HepG2 (cell line): Measurements from ENCODE around the gene CYP21A2. TPM values are rescaled to one million over a fixed set of nuclear protein-coding genes. Genes with fewer than 3 reads are reported as not detected.

Experiments
- ATF6 ChIP-seq: sonication (generic); formaldehyde crosslinking; conservative IDR thresholded peaks from 2 replicates; pipeline ENCODE4 v1.4.0; 2020; ENCODE audit warnings: missing genetic modification reagents
- GLI4 ChIP-seq: sonication (generic); formaldehyde crosslinking; IDR thresholded peaks from 2 replicates; pipeline ENCODE4 v1.5.1; 2020; ENCODE audit warnings: missing genetic modification reagents, mild to moderate bottlenecking, moderate library complexity, borderline replicate concordance
- MEF2D ChIP-seq: sonication (generic); formaldehyde crosslinking; IDR thresholded peaks from 2 replicates; pipeline ENCODE4 v1.5.1; 2020; ENCODE audit warnings: mild to moderate bottlenecking, missing genetic modification reagents
- RAD21 ChIP-seq: fragments of 450-650 bp; formaldehyde crosslinking; IDR thresholded peaks from 2 replicates; pipeline ENCODE4 v1.5.0; 2020; ENCODE audit warnings: mild to moderate bottlenecking
- RARA ChIP-seq: IDR thresholded peaks from 2 replicates; pipeline ENCODE4 v1.6.1; 2016; ENCODE audit warnings: missing genetic modification reagents, missing compliant biosample characterization
- RNF2 ChIP-seq: fragments of 450-650 bp; conservative IDR thresholded peaks from 2 replicates; pipeline ENCODE4 v1.6.1; 2016; ENCODE audit warnings: low read depth
- SIX1 ChIP-seq: sonication (generic); formaldehyde crosslinking; IDR thresholded peaks from 2 replicates; pipeline ENCODE4 v1.4.0; 2020; ENCODE audit warnings: missing genetic modification reagents, borderline replicate concordance
- YEATS2 ChIP-seq: sonication (generic); formaldehyde crosslinking; IDR thresholded peaks from 2 replicates; pipeline ENCODE4 v1.4.0; 2020; ENCODE audit warnings: missing genetic modification reagents, borderline replicate concordance
- ZBTB42 ChIP-seq: sonication (generic); formaldehyde crosslinking; IDR thresholded peaks from 2 replicates; pipeline ENCODE4 v1.5.0; 2020; ENCODE audit warnings: mild to moderate bottlenecking, missing genetic modification reagents
- ZNF224 ChIP-seq: sonication (generic); formaldehyde crosslinking; IDR thresholded peaks from 2 replicates; pipeline ENCODE4 v1.5.0; 2020; ENCODE audit warnings: mild to moderate bottlenecking, missing genetic modification reagents
- ZNF280B ChIP-seq: sonication (generic); formaldehyde crosslinking; IDR thresholded peaks from 2 replicates; pipeline ENCODE4 v1.5.0; 2020; ENCODE audit warnings: missing genetic modification reagents, mild to moderate bottlenecking, borderline replicate concordance
- ZNF331 ChIP-seq: sonication (generic); formaldehyde crosslinking; IDR thresholded peaks from 2 replicates; pipeline ENCODE4 v1.4.0; 2020; ENCODE audit warnings: missing genetic modification reagents
- ZNF432 ChIP-seq: sonication (generic); formaldehyde crosslinking; IDR thresholded peaks from 2 replicates; pipeline ENCODE4 v1.5.0; 2020; ENCODE audit warnings: missing genetic modification reagents, mild to moderate bottlenecking, borderline replicate concordance
- ZNF572 ChIP-seq: sonication (generic); formaldehyde crosslinking; IDR thresholded peaks from 2 replicates; pipeline ENCODE4 v1.5.1; 2020; ENCODE audit warnings: mild to moderate bottlenecking, missing genetic modification reagents
- ZNF577 ChIP-seq: sonication (generic); formaldehyde crosslinking; IDR thresholded peaks from 2 replicates; pipeline ENCODE4 v1.4.0; 2020; ENCODE audit warnings: mild to moderate bottlenecking, low read depth, missing genetic modification reagents, borderline replicate concordance
- ZNF749 ChIP-seq: sonication (generic); formaldehyde crosslinking; IDR thresholded peaks from 2 replicates; pipeline ENCODE4 v1.8.0; 2022; ENCODE audit warnings: mild to moderate bottlenecking, missing genetic modification reagents, moderate library complexity, borderline replicate concordance
- ZSCAN20 ChIP-seq: sonication (generic); formaldehyde crosslinking; IDR thresholded peaks from 2 replicates; pipeline ENCODE4 v1.4.0; 2020; ENCODE audit warnings: missing genetic modification reagents, mild to moderate bottlenecking, borderline replicate concordance
- polyA plus RNA-seq, 8 experiments: library from polyadenylated mRNA; depleted of rRNA in 3 of 8; stranded (reverse) in 7 of 8; unstranded in 1 of 8; fragments of >200 nt; fragmentation: Illumina TruSeq in 4 of 8; extraction: Trizol in 4 of 8; gene quantifications; 2 replicates each; pipeline versions ENCODE4 v1.2.1 to v1.2.3, GENCODE V29; 2011 to 2016; ENCODE audit warnings: low read depth in 4 of 8, missing spikeins in 1 of 8, mixed read lengths in 1 of 8; ENCODE audit not compliant: insufficient read depth in 1 of 8
- total RNA-seq, 5 experiments: library from RNA; depleted of rRNA; stranded (reverse); fragments of >200 nt; fragmentation: Illumina TruSeq; extraction: Trizol; gene quantifications; 2 replicates each; pipeline ENCODE4 v1.2.3, GENCODE V29; 2016; ENCODE audit warnings: low read depth in 1 of 5
- TF ChIP-seq, protein P1 (sequence below): sonication (generic); formaldehyde crosslinking; IDR thresholded peaks from 2 replicates; pipeline ENCODE4 v1.4.0; 2020; ENCODE audit warnings: missing genetic modification reagents
- TF ChIP-seq, protein P2 (sequence below): IDR thresholded peaks from 2 replicates; pipeline ENCODE4 v1.4.0; 2020; ENCODE audit warnings: mild to moderate bottlenecking, missing genetic modification reagents

Gene CYP21A2
- total and polyA plus RNA-seq, 2 of the 13 experiments (the other 11 are each of a cell fraction or from before 2014, with no cell fraction given), result 1.5 to 6.3 TPM

GRCh38 chr6:32087574-32088486, 49.6 kb downstream of the CYP21A2 start (continued):
- TF ChIP-seq, protein P1, sequence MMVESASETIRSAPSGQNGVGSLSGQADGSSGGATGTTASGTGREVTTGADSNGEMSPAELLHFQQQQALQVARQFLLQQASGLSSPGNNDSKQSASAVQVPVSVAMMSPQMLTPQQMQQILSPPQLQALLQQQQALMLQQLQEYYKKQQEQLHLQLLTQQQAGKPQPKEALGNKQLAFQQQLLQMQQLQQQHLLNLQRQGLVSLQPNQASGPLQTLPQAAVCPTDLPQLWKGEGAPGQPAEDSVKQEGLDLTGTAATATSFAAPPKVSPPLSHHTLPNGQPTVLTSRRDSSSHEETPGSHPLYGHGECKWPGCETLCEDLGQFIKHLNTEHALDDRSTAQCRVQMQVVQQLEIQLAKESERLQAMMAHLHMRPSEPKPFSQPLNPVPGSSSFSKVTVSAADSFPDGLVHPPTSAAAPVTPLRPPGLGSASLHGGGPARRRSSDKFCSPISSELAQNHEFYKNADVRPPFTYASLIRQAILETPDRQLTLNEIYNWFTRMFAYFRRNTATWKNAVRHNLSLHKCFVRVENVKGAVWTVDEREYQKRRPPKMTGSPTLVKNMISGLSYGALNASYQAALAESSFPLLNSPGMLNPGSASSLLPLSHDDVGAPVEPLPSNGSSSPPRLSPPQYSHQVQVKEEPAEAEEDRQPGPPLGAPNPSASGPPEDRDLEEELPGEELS (CRISPR knock-in tag), result no peak
- TF ChIP-seq ZNF224 (CRISPR knock-in tag) (no peak), ZNF280B (no peak), SIX1 (CRISPR knock-in tag) (no peak), ZBTB42 (CRISPR knock-in tag) (no peak), GLI4 (no peak), ZNF331 (CRISPR knock-in tag) (peak; percentile 98), RNF2 (no peak), RAD21 (CRISPR knock-in tag) (peak; percentile 96), ZNF432 (CRISPR knock-in tag) (no peak), ZSCAN20 (peak; percentile 70; the same call in 1 of the 2 replicates), ZNF749 (no peak), RARA (CRISPR knock-in tag) (peak; percentile 40), YEATS2 (CRISPR knock-in tag) (peak; percentile 44; the same call in 1 of the 2 replicates), ZNF572 (CRISPR knock-in tag) (no peak), ATF6 (no peak), ZNF577 (CRISPR knock-in tag) (no peak), MEF2D (no peak)
- TF ChIP-seq, protein P2, sequence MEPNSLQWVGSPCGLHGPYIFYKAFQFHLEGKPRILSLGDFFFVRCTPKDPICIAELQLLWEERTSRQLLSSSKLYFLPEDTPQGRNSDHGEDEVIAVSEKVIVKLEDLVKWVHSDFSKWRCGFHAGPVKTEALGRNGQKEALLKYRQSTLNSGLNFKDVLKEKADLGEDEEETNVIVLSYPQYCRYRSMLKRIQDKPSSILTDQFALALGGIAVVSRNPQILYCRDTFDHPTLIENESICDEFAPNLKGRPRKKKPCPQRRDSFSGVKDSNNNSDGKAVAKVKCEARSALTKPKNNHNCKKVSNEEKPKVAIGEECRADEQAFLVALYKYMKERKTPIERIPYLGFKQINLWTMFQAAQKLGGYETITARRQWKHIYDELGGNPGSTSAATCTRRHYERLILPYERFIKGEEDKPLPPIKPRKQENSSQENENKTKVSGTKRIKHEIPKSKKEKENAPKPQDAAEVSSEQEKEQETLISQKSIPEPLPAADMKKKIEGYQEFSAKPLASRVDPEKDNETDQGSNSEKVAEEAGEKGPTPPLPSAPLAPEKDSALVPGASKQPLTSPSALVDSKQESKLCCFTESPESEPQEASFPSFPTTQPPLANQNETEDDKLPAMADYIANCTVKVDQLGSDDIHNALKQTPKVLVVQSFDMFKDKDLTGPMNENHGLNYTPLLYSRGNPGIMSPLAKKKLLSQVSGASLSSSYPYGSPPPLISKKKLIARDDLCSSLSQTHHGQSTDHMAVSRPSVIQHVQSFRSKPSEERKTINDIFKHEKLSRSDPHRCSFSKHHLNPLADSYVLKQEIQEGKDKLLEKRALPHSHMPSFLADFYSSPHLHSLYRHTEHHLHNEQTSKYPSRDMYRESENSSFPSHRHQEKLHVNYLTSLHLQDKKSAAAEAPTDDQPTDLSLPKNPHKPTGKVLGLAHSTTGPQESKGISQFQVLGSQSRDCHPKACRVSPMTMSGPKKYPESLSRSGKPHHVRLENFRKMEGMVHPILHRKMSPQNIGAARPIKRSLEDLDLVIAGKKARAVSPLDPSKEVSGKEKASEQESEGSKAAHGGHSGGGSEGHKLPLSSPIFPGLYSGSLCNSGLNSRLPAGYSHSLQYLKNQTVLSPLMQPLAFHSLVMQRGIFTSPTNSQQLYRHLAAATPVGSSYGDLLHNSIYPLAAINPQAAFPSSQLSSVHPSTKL, result peak; percentile 63; the same call in 1 of the 2 replicates
